ENCODE data around the gene HSPB2.

Gene HSPB2

GRCh38 chr11:111910676-111911562 lies 1.6 kb upstream of the HSPB2 start:
- Histone ChIP-seq H3K9ac (ENCODE audit: insufficient read length) (no peak overlapping the region), H3K9me3 (ENCODE audit: low read depth, low read length) (no peaks in the 10 kb centered on the region), H3K36me3 (ENCODE audit: insufficient read depth, low read length) (no peaks in the 10 kb centered on the region), H3K27ac (no peak overlapping the region), H3K4me3 (no peak overlapping the region)
- no peak for TF ChIP-seq POLR2AphosphoS5 (IDR thresholded peaks at IDR 0.05; ENCODE audit: borderline replicate concordance, low read depth, low read length)
- TF ChIP-seq EZH2 (IDR thresholded peaks at IDR 0.05) = no peak
- TF ChIP-seq FOXP2 (optimal IDR thresholded peaks at IDR 0.05; ENCODE audit: control extremely low read depth, extremely low read length, insufficient read depth) = no peak
- DNase-seq (ENCODE audit: low read depth, low spot score) = no peak

- Histone ChIP-seq H3K36me3 (ENCODE audit: insufficient read depth, low read length) (no peaks in the 10 kb centered on the region), H3K9me3 (ENCODE audit: low read depth, low read length) (no peaks in the 10 kb centered on the region), H3K27ac (no peak within 1 kb of the TSS), H3K4me3 (no peak within 1 kb of the TSS), H3K9ac (ENCODE audit: insufficient read length) (no peak within 1 kb of the TSS)
- no peak for DNase-seq (ENCODE audit: low read depth, low spot score)
- TF ChIP-seq POLR2AphosphoS5 (IDR thresholded peaks at IDR 0.05; ENCODE audit: borderline replicate concordance, low read depth, low read length) = no peak
- no peak for TF ChIP-seq EZH2 (IDR thresholded peaks at IDR 0.05)
- no peak for TF ChIP-seq FOXP2 (optimal IDR thresholded peaks at IDR 0.05; ENCODE audit: control extremely low read depth, extremely low read length, insufficient read depth)
Observed at GRCh38 chr11:111911563-111912401, 752 bp upstream of the HSPB2 start, which contains the start of gene CRYAB. Gene CRYAB, minus strand, starts transcription at chr11:111911770. Its CDS starts 46 bp downstream, at chr11:111911724.

- no peak overlapping the region for H3K27ac ChIP-seq
- no peak overlapping the region for H3K9ac ChIP-seq (ENCODE audit: insufficient read length)
Observed at GRCh38 chr11:111913031-111913861, 712 bp downstream of the HSPB2 start.

GRCh38 chr11:111913997-111914396 lies 1.5 kb downstream of the HSPB2 start:
- Histone ChIP-seq H3K9ac (ENCODE audit: insufficient read length) (no peak overlapping the region), H3K27ac (no peak overlapping the region), H3K4me3 (no peak overlapping the region), H3K36me3 (ENCODE audit: insufficient read depth, low read length) (no peaks in the 10 kb centered on the region), H3K9me3 (ENCODE audit: low read depth, low read length) (no peaks in the 10 kb centered on the region)
- DNase-seq (ENCODE audit: low read depth, low spot score) = no peak
- TF ChIP-seq EZH2 (IDR thresholded peaks at IDR 0.05) (no peak), FOXP2 (optimal IDR thresholded peaks at IDR 0.05; ENCODE audit: control extremely low read depth, extremely low read length, insufficient read depth) (no peak), POLR2AphosphoS5 (IDR thresholded peaks at IDR 0.05; ENCODE audit: borderline replicate concordance, low read depth, low read length) (no peak)

More at GRCh38 chr11:111913031-111913861, 712 bp downstream of the HSPB2 start:
- no peaks in the 10 kb centered on the region for H3K9me3 ChIP-seq (ENCODE audit: low read depth, low read length)
- no peak overlapping the region for H3K4me3 ChIP-seq
- DNase-seq (ENCODE audit: low read depth, low spot score) = no peak
- TF ChIP-seq POLR2AphosphoS5 (IDR thresholded peaks at IDR 0.05; ENCODE audit: borderline replicate concordance, low read depth, low read length) (no peak), FOXP2 (optimal IDR thresholded peaks at IDR 0.05; ENCODE audit: control extremely low read depth, extremely low read length, insufficient read depth) (no peak), EZH2 (IDR thresholded peaks at IDR 0.05) (no peak)
- H3K36me3 ChIP-seq (ENCODE audit: insufficient read depth, low read length) = no peaks in the 10 kb centered on the region

- Histone ChIP-seq H3K9ac (ENCODE audit: insufficient read length) (no peak overlapping the region), H3K9me3 (ENCODE audit: low read depth, low read length) (no peaks in the 10 kb centered on the region), H3K27ac (no peak overlapping the region), H3K36me3 (ENCODE audit: insufficient read depth, low read length) (no peaks in the 10 kb centered on the region), H3K4me3 (no peak overlapping the region)
- TF ChIP-seq FOXP2 (optimal IDR thresholded peaks at IDR 0.05; ENCODE audit: control extremely low read depth, extremely low read length, insufficient read depth) = no peak
- TF ChIP-seq EZH2 (IDR thresholded peaks at IDR 0.05) = no peak
- no peak for TF ChIP-seq POLR2AphosphoS5 (IDR thresholded peaks at IDR 0.05; ENCODE audit: borderline replicate concordance, low read depth, low read length)
- no peak for DNase-seq (ENCODE audit: low read depth, low spot score)
Observed at GRCh38 chr11:111916768-111917167, 4.2 kb downstream of the HSPB2 start.

- H3K36me3 ChIP-seq (ENCODE audit: insufficient read depth, low read length) = no peaks in the 10 kb centered on the region
- no peak overlapping the region for H3K4me3 ChIP-seq
- no peak for TF ChIP-seq POLR2AphosphoS5 (IDR thresholded peaks at IDR 0.05; ENCODE audit: borderline replicate concordance, low read depth, low read length)
- no peak for TF ChIP-seq FOXP2 (optimal IDR thresholded peaks at IDR 0.05; ENCODE audit: control extremely low read depth, extremely low read length, insufficient read depth)
- TF ChIP-seq EZH2 (IDR thresholded peaks at IDR 0.05) = no peak
- H3K27ac ChIP-seq = no peak overlapping the region
- DNase-seq (ENCODE audit: low read depth, low spot score) = no peak
- H3K9me3 ChIP-seq (ENCODE audit: low read depth, low read length) = no peaks in the 10 kb centered on the region
- no peak overlapping the region for H3K9ac ChIP-seq (ENCODE audit: insufficient read length)
Observed at GRCh38 chr11:111917312-111917711, 4.8 kb downstream of the HSPB2 start.

GRCh38 chr11:111917788-111918187 lies 5.3 kb downstream of the HSPB2 start:
- H3K27ac ChIP-seq = no peak overlapping the region
- H3K36me3 ChIP-seq (ENCODE audit: insufficient read depth, low read length) = no peaks in the 10 kb centered on the region
- peak overlapping the region; percentile 19 for H3K9ac ChIP-seq (ENCODE audit: insufficient read length)
- no peak overlapping the region for H3K4me3 ChIP-seq
- no peaks in the 10 kb centered on the region for H3K9me3 ChIP-seq (ENCODE audit: low read depth, low read length)
- TF ChIP-seq FOXP2 (optimal IDR thresholded peaks at IDR 0.05; ENCODE audit: control extremely low read depth, extremely low read length, insufficient read depth) (no peak), EZH2 (IDR thresholded peaks at IDR 0.05) (no peak)
- DNase-seq (ENCODE audit: low read depth, low spot score) = no peak

All from SK-N-MC (cell line).